NAMALWA (cell line): ENCODE results near the gene PMM2.
A peak's percentile ranks its signal among the peaks of the same experiment; 100 is the strongest.

Experiments
- DNase-seq: peaks from one replicate; pipeline ENCODE4 v3.0.0-alpha.2; 2015; ENCODE audit warnings: low spot score

The PMM2 gene

GRCh38 chr16:8851761-8852403, 54.2 kb downstream of the PMM2 start:
- DNase-seq: no peak

GRCh38 chr16:8852534-8852933, 54.9 kb downstream of the PMM2 start:
- no peak for DNase-seq

GRCh38 chr16:8853150-8853549, 55.5 kb downstream of the PMM2 start:
- DNase-seq: no peak

DNA sequence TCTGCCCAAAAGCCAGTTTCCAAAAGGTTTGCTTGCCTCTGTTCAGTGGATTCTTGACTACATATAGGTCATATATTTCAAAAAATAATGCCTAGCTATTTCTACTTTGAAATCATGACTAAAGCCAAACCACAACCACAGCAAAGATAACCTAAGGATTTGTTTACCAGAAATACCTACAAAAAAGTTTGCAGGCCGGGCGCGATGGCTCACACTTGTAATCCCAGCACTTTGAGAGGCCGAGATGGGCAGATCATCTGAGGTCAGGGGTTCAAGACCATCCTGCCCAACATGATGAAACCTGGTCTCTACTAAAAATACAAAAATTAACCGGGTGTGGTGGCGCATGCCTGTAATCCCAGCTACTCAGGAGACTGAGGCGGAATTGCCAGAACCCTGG, 56.0 kb downstream of the PMM2 start:
- no peak for DNase-seq

DNA sequence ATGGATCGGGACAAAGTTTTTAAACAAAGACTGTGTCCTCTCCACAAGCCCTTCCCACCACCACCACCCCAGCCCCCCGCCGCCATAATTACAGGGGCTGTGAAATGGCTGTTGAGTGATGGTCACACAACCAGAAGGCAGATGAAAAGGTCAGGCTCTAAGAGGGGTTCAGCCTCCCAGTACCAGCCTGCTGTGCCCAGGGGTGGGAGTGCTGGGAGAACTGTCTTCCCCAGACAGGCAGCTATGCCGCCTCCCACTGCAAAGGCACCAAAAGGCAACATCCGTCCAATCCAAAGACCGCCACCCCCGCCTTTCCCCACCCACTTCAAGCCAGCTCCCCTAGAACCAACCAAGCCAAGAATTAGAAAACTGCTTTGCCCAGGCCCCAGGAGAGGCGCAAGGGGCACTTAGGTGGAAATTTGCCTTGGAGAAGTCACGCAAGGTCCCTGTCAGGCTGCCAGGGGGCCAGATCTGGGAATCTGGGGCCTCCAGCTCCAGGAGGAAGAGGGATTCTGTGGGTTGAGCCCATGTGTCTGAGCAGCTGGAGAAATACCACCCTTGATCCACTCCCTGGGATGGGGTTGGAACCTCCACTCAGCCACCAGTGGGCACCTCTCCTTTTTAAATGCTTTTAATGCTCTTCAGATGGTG, 56.8 kb downstream of the PMM2 start:
- DNase-seq: no peak

GRCh38 chr16:8855051-8855786, 57.6 kb downstream of the PMM2 start:
- peak; percentile 44 for DNase-seq

DNA sequence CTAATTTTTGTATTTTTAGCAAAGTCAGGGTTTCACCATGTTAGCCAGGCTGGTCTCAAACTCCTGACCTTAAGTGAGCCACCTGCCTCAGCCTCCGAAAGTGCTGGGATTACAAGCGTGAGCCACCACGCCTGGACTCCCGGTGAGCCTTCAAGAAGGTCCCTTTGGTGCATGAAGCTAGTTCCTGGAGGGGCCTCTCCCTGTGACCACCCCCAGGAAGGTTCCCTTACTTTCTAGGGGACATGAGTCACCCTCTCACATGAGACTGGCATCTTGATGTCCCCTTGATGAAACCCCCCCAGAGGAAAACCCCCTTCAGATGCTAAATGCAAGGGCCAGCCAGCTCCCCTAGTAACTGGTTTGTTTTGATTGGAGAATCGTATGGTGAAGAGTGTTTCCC, 58.3 kb downstream of the PMM2 start:
- no peak for DNase-seq

DNA sequence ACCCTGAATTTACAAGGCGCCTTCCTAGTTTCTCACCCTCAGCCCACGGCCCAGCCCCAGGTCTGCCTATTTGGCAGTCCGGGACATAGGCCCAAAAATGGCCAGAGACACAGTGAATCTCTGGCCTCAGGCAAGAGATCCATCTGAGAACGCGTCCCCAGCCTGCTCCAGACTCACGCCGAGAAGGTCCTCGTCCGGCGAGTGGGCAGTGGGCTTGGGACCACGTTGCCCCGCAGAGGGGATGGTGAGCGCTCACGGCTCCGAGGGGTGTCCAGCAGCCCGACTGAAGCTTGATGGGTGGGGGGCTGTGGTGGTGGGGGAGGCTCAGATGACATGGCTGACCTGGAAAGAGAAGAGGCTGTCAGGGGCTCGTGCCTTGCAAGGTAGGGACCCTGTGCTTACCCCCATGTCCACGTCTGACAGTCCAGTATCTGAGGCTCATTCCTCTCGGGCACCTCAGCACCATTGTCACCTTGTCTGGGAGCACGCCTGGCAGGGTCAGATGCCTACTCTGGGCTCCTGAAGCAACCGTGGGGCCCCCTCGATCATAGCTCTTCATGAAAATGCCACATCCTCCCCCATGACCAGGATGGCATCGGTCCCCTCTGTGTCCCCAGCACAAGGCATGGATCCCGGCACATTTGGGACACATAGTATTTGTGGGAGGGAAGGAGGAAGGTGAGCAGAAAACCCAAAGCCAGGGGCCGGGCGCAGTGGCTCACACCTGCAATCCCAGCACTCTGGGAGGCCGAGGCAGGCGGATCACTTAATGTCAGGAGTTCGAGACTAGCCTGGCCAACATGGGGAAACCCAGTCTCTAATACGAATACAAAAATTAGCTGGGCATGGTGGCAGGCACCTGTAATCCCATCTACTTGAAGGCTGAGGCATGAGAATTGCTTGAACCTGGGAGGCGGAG, 61.6 kb downstream of the PMM2 start:
- no peak for DNase-seq

DNA sequence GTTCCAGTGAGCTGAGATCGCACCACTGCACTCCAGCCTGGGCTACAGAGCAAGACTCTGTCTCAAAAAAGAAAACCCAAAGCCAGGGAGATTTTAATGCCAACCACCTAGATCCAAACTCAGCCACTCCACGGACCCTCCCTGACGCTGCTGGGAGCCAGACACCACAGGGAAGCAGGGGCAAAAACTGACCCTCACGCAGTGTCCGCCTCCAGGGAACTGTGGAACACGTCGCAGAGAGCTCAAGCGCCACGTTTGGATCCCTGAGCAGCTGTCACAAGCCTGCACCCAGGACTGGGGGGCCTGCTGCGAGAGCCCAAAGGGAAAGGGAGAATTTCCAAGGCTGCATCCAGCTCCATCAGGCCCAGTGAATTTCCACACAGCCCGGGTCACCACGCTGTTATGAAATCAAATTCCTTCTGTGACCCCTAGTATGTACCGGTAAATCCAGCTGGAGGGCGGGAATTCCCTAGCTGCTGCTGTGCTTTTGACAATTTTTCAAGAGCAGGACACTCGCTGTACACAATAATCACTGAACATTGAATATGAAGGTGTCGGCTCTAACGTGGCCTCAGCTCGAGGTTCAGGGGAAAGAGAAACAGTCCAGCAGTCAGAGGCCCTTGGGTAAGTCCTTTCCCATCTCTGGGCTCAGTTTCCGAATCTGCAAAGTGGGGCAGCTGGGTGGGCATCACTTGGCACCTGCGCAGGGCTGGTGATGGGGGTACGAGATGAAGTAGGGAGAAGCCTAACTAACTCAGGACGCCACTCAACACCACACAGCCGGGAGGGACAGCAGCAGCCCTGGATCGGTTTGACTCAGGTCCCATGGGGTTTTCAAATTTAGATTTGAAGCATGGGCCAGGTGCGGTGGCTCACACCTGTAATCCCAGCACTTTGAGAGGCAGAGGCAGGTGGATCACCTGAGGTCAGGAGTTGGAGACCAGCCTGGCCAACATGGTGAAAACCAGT, 62.6 kb downstream of the PMM2 start:
- DNase-seq: no peak

DNA sequence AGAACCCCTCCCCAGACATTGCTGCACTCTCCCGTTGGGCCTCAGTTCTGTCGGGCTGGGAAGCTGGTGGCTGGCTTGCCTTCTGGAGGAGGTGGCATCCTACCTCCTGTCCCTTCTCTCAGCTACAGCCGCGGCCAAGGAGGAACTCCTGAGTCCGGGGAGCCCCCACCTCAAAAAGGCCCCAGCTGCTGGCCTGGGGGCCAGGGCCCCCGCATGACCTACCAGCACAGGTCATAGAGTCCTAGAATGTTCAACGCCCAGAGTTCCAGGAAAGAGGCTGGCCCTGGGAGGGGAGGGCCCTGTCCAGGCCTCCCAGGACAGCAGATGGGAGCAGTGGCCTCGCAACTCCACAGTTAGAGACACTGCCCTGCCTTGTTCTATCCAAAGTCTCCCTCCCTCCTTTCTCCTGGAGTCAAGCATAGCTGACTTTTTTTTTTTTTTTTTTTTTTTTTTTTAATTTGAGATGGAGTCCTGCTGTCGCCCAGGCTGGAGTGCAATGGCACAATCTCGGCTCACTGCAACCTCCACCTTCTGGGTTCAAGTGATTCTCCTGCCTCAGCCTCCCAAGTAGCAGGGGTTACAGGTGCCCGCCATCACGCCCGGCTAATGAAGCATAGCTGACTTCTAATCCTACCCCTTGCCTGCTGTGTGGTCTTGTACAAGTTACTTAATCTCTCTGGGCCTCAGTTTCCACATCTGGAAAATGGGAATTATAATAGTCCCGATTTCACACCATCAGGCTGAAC, 64.1 kb downstream of the PMM2 start:
- DNase-seq: no peak

DNA sequence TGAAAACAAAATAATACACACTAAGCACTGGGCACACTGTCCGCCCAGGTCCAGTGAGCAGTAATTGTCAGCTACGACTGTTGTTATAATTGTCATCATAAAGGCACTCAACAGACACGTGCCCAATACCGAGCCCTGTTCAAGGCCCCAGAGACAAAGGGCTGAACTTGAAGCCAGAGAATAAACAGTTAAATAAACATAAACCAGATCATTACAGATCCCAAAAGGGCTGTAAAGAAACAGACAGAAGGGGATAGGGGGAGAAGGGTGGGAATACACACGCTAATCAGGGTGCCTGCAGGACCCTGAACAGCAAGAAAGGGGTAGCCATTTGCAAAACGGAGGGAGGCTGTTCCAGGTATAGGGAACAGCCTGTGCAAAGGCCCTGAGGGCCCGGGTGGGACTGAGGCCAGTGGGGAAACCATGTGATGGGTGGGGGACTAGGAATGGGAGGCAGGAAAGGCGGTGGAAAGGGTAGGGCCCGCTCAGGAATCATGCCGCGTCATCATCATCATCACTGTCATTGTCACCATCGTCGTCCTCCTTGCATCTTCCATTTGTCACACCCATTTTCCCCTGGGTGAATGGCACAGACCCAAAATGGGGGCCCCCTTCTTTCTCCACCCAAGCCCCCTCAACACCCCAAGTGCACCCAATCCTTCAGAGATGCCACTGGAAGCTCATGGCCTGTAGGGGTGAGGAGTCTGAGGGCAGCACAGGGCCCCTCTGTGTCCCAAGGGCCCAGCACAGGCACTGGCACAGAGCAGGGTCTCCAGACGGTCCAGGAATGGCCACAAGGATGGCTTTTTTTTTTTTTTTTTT, 64.9 kb downstream of the PMM2 start:
- no peak for DNase-seq

DNA sequence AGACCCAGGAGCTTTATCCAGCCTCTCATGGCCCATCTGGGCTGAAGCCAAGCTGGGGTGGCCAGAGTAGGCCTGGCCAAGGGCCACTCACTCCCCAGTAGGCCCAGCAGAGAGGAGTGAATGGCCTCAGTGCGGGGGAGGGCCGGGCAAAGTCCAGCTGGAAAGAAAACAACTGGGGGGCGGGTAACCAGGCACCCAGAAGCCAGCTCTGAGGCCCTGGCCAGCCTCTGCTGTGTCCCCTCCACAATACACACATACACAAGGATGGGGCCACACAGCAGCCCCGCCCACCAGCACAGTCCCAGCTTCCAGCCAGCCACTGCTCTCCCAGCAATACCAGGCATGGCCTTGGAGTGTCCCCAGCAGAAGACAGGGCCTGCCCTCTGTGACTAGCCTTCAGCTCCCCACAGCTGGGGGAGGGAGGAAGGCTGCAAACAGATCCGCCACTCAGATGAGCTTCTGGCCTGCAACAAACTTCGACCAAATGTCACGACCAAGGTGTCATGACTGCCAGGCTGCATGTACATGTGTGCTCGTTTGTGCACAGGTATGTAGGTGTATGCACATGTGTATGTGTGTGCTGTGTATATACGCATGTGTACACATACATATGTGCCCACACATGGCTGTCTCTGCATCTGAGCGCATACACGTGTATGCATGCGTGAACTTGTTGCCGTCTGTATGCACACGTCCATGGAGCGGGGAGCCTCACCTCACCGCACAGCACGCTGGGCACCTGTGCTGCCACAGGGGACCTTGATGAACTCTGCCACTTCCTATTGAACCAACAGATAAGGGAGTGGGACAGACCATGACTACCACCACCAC, 66.2 kb downstream of the PMM2 start:
- DNase-seq: no peak

GRCh38 chr16:8864480-8865110, 67.0 kb downstream of the PMM2 start:
- DNase-seq: no peak

DNA sequence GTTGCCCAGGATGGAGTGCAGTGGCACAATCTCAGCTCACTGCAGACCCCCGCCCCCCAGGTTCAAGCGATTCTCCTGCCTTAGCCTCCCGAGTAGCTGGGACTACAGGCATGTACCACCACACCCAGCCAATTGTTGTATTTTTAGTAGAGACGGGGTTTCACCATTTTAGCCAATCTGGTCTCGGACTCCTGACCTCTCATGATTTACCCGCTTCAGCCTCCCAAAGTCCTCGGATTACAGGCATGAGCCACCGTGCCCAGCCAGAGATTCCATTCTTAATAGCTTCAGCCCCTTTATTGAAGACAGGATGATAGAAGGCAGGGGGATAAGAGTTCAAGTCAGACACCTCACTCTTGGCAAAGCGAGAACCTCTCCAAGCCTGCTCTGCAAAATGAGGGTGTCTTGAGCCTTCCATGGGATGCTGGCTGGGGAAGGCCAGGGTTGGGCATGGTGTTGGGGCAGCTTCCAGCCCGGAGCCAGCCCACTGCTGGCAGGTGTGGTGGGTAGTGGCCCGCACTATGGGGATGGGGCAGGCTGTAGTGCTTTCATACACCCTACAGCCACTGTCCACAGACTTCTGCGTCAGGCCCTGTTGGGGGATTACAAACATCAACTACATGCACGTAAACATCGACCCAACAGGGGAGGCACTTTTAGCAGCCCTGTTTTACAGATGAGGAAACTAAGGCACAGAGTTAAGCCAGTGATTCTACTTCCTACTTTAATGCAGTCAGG, 67.7 kb downstream of the PMM2 start:
- no peak for DNase-seq

DNA sequence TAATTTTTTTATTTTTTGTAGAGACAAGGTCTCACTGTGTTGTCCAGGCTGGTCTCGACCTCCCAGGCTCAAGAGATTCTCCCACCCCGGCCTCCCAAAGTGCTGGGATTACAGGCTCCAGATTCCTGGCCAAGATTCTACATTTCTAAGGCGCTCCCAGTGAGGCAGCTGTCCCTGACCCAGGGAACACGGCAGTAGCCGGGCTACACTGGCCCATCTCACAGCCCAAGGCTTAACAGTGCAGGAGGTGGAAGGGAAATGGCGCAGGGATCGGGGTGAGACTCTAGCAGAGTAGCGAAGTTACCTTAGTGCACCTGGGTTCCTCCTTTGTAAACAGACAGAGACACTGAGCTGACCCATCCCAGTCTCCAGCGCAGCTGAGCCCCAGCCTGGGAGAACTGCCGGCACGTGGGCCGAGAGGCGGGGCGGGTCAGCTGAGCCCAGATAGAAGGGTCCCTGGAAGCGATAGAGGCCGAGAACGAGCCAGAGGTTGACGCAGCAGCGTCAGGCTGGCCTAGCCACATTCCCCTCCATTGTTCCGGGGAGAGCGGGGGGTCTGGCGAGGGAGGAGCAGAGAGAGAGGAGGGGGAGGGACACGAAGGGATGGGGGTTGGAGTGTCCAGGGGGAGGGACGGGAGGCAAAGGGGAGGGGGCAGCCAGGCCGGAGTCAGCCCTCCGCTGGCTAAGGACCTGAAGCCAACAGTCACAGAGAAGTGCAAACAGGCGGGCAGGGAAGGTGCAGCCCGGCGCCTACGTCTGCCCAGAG, 68.7 kb downstream of the PMM2 start:
- no peak for DNase-seq

DNA sequence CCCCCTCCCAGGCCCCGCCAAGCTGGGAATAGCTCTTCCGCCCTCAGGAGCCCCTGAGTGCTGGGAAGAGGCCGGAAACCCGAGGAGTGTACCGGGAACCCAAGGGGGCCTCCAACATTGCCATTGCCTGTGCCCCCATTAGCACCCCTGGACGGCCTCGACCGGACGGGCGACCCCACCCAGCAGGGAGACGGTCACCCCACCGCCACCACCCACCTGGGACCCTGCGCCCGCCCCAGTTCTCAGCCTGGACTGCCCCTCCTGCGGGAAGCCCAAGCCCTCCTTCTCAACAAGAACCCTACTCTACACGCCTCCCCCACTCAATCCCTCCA, 69.2 kb downstream of the PMM2 start:
- DNase-seq: no peak
